Measurements from ENCODE around the gene BMPER.

Gene BMPER

GRCh38 chr7:34044306-34044643 is 138.9 kb downstream of the BMPER start:
- TF ChIP-seq SIN3A (IDR thresholded peaks at IDR 0.05; ENCODE audit: borderline replicate concordance, insufficient read depth, low read length), result no peak
- TF ChIP-seq POLR2AphosphoS5 (IDR thresholded peaks at IDR 0.05; ENCODE audit: low read depth, low read length), result no peak
- no peak for TF ChIP-seq TAF1 (IDR thresholded peaks at IDR 0.05; ENCODE audit: borderline replicate concordance, insufficient read depth, low read length)
- no peak for TF ChIP-seq REST (IDR thresholded peaks at IDR 0.05; ENCODE audit: insufficient read depth in 1 of 2, low read depth in 2 of 2, low read length in 2 of 2)
- no peak for TF ChIP-seq FOXP2 (optimal IDR thresholded peaks at IDR 0.05; ENCODE audit: borderline replicate concordance, extremely low read depth, extremely low read length, insufficient read depth)

GRCh38 chr7:34044734-34045353 is 139.5 kb downstream of the BMPER start:
- TF ChIP-seq FOXP2 (optimal IDR thresholded peaks at IDR 0.05; ENCODE audit: borderline replicate concordance, extremely low read depth, extremely low read length, insufficient read depth) (no peak), TAF1 (IDR thresholded peaks at IDR 0.05; ENCODE audit: borderline replicate concordance, insufficient read depth, low read length) (no peak), POLR2AphosphoS5 (IDR thresholded peaks at IDR 0.05; ENCODE audit: low read depth, low read length) (no peak), REST (IDR thresholded peaks at IDR 0.05; ENCODE audit: insufficient read depth in 1 of 2, low read depth in 2 of 2, low read length in 2 of 2) (no peak)

- TF ChIP-seq SIN3A (IDR thresholded peaks at IDR 0.05; ENCODE audit: borderline replicate concordance, insufficient read depth, low read length) (no peak), REST (IDR thresholded peaks at IDR 0.05; ENCODE audit: insufficient read depth in 1 of 2, low read depth in 2 of 2, low read length in 2 of 2) (no peak), FOXP2 (optimal IDR thresholded peaks at IDR 0.05; ENCODE audit: borderline replicate concordance, extremely low read depth, extremely low read length, insufficient read depth) (no peak), POLR2AphosphoS5 (IDR thresholded peaks at IDR 0.05; ENCODE audit: low read depth, low read length) (no peak), TAF1 (IDR thresholded peaks at IDR 0.05; ENCODE audit: borderline replicate concordance, insufficient read depth, low read length) (no peak)
Observed at GRCh38 chr7:34048445-34048844, 143.1 kb downstream of the BMPER start.

- TF ChIP-seq SIN3A (IDR thresholded peaks at IDR 0.05; ENCODE audit: borderline replicate concordance, insufficient read depth, low read length), result no peak
- no peak for TF ChIP-seq TAF1 (IDR thresholded peaks at IDR 0.05; ENCODE audit: borderline replicate concordance, insufficient read depth, low read length)
Observed at GRCh38 chr7:34054075-34054474, 148.7 kb downstream of the BMPER start.

GRCh38 chr7:34057136-34057535 is 151.8 kb downstream of the BMPER start:
- TF ChIP-seq SIN3A (IDR thresholded peaks at IDR 0.05; ENCODE audit: borderline replicate concordance, insufficient read depth, low read length) (no peak), POLR2AphosphoS5 (IDR thresholded peaks at IDR 0.05; ENCODE audit: low read depth, low read length) (no peak), FOXP2 (optimal IDR thresholded peaks at IDR 0.05; ENCODE audit: borderline replicate concordance, extremely low read depth, extremely low read length, insufficient read depth) (no peak), TAF1 (IDR thresholded peaks at IDR 0.05; ENCODE audit: borderline replicate concordance, insufficient read depth, low read length) (no peak), REST (IDR thresholded peaks at IDR 0.05; ENCODE audit: insufficient read depth in 1 of 2, low read depth in 2 of 2, low read length in 2 of 2) (no peak)
